VCaP (cell line): Measurements from ENCODE around the gene FOSB.

Experiments used
- H3K27ac ChIP-seq: fragments of 450-650 bp; 2 replicates; pipeline ENCODE4 v1.5.1; 2017
- TF ChIP-seq, protein P1 (sequence below): fragments of 450-650 bp; conservative IDR thresholded peaks from 2 replicates; pipeline ENCODE4 v1.5.1; 2017; ENCODE audit warnings: mild to moderate bottlenecking, moderate library complexity

The FOSB gene

DNA sequence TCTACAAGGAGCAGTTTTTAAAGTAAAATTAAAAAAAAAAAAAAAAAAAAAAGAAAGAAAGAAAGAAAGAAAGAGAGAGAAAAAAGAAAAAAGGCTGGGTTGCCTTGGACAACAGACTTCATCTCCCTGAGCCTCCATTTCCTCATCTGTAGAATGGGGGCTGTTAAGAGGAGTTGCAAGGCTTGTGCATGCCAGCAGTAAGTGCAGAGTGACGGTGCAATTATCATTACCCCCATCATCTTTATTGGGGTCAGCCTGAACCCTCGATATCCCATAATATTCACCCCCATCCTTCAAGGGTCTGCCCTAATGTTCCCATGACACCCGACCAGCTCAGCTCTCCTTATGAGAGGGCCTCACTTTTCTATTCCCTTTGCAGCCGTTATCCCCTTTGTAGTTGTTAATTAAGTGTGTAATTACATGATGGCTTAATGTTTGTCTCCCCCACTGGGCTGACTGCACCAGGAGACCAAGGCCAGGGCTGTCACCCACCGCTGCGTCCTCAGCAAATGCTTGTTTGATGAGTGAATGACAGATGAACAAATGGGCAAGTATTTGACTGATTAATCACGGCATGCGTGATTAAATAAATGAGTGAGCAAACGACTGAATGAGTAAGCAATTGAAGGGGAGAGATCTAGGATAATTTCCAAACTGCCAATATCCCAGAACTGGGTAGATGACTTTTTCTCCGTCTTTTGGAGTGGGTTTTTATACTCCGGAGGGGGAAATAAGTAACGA, 10.1 kb downstream of the FOSB start:
- TF ChIP-seq, protein P1, sequence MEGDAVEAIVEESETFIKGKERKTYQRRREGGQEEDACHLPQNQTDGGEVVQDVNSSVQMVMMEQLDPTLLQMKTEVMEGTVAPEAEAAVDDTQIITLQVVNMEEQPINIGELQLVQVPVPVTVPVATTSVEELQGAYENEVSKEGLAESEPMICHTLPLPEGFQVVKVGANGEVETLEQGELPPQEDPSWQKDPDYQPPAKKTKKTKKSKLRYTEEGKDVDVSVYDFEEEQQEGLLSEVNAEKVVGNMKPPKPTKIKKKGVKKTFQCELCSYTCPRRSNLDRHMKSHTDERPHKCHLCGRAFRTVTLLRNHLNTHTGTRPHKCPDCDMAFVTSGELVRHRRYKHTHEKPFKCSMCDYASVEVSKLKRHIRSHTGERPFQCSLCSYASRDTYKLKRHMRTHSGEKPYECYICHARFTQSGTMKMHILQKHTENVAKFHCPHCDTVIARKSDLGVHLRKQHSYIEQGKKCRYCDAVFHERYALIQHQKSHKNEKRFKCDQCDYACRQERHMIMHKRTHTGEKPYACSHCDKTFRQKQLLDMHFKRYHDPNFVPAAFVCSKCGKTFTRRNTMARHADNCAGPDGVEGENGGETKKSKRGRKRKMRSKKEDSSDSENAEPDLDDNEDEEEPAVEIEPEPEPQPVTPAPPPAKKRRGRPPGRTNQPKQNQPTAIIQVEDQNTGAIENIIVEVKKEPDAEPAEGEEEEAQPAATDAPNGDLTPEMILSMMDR = no peak

DNA sequence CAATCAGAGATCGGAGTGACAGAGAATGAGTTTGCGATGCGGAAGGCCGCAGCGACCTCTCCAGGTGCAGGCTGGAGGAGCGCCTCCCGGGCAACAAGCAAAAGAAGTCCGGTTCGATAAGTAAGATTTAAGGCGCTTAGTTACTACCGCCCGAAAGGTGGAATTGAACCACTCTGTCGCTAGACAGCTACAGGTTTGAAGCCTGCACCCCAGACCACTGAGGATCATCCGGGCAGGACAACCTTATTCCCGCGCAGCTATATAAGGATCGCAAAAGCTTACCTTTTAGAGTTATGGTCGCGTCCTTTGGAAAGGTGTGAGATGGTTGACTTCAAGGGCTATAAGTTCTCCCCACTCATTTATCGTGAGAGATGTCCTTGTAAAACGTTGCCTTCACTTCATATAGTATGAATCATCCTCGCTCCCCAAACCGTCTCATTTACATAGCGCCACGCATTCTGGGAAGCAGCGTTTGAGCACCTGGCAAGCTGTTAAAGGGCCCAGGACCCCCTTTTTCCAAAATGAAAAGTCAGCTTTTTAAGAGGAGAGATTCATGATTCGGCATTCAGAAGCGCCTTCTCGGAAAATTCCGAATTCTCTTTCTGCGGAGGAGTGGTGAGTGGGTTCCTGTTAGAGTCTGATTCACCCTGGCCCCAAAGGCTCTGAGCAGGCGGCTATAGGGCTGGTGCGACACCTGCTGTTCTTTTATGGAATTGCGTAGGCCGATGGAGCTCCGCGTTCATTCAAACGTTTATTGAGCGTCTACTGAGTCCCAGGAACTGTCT, 10.8 kb downstream of the FOSB start:
- TF ChIP-seq, protein P1 = peak; percentile 96
- H3K27ac ChIP-seq = peak overlapping the region; percentile 98

More for the DNA sequence above, 10.1 kb downstream of the FOSB start:
- H3K27ac ChIP-seq = peak overlapping the region; percentile 98

DNA sequence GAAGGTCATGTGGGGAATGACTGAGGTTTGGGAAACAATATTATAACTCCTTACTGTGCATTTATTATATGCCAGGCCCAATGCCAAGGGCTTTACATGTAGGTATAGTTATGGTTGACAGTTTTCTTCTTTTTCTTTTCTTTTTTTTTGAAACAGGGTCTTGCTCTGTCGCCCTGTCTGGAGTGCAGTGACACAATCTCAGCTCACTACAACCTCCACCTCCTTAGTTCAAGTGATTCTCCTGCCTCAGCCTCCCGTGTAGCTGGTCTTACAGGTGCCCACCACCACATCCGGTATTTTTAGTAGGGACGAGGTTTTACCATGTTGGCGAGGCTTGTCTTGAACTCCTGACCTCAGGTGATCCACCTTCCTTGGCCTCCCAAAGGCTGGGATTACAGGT, 15.2 kb downstream of the FOSB start:
- TF ChIP-seq, protein P1 = no peak
- no peak overlapping the region for H3K27ac ChIP-seq

DNA sequence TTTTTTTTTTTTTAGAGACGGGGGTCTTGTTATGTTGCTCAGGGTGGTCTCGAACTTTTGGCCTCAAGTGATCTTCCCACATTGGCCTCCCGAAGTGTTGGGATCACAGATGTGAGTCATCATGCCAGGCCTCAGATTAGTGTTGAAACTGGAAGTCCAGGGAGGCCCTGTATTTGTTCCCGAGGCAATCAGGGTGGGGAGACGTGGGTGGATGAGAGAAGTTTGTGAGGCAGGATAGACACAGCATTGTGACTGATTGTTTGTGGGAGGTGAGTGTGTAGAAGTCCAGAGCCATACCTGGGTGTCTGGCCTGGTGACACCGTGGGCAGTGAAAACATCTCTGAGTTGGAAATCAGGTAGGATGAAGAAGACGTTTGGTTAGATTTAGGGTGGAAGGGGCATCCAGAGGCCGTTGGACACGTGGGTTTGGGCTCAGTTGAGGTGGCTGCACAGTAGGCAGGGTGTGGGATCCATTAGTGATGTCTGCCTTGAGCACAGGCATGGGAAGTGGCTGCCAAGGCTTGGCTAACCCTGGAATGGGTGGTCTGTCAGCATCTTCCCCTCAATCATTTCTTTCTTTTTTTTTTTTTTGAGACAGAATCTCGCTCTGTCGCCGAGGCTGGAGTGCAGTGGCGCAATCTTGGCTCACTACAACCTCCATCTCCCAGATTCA, 16.6 kb downstream of the FOSB start:
- H3K27ac ChIP-seq = peak overlapping the region; percentile 81
- TF ChIP-seq, protein P1 = no peak

DNA sequence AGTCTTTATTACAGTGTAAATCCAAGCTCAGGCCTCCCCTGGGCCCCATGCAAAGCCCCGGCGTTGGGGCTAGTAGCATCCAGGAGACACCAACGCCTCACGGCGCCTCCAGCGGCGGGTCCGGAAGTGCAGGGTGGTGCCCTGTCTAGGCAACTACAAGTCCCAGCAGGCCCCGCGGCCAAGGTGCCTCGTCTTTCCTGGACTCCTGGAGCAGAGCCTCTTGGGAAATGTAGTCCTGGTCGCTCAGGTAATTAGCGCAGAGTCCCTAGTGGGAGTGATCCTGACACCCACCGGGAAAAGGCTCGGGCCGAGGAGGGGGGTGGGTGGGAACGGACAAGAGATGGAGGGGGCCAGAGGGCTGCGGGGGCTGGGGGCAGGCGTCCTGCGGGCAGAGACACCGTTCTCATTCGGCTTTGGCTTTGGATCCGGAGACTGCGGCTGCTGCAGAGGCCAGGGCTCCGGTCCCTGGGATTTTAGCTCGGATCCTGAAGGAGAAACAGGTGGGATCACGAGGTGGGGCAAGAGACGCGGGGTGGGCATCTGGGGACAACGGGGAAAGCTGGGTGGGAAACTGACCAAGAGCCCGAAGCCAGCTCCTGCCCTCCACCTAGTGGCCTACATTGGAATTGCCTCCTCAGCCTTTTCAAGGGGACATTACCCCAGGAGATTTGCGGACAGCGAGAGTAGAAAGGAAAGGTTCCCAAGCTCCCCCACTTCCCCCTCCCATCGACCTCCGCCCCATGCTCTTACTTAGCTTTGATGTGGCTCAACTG, 17.7 kb downstream of the FOSB start:
- H3K27ac ChIP-seq = peak overlapping the region; percentile 81
- TF ChIP-seq, protein P1 = peak; percentile 93

DNA sequence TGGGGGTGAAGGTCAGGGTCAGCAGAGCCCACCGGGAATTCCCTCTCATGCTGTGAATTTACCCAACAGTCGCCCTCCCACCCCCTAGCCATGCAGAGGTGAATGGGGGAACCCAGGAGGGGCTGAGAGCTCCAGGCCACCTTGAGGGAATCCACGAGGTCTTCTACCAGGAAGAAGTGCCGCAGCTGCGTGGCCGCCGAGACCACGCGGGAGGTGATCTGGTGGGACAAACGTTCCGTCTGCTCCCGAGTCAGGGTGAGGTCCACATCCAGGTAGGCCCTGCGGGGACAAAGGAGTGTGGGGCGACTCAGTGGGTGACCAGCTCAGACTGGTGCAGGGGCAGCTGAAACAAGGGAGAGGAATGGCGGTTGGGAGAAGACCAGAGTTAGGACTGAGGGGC, 20.9 kb downstream of the FOSB start:
- H3K27ac ChIP-seq = no peak overlapping the region
- TF ChIP-seq, protein P1 = no peak
